GM18867 (cell line): Measurements from ENCODE around the gene COL25A1.
A peak's percentile ranks its signal among the peaks of the same experiment; 100 is the strongest.

ENCODE experiments used
- ATAC-seq: cut with Tn5 transposase; IDR thresholded peaks from one replicate; pipeline ENCODE4 v1.9.1; 2021; ENCODE audit warnings: mild to moderate bottlenecking, moderate library complexity; ENCODE audit not compliant: unreplicated experiment

Gene COL25A1

DNA sequence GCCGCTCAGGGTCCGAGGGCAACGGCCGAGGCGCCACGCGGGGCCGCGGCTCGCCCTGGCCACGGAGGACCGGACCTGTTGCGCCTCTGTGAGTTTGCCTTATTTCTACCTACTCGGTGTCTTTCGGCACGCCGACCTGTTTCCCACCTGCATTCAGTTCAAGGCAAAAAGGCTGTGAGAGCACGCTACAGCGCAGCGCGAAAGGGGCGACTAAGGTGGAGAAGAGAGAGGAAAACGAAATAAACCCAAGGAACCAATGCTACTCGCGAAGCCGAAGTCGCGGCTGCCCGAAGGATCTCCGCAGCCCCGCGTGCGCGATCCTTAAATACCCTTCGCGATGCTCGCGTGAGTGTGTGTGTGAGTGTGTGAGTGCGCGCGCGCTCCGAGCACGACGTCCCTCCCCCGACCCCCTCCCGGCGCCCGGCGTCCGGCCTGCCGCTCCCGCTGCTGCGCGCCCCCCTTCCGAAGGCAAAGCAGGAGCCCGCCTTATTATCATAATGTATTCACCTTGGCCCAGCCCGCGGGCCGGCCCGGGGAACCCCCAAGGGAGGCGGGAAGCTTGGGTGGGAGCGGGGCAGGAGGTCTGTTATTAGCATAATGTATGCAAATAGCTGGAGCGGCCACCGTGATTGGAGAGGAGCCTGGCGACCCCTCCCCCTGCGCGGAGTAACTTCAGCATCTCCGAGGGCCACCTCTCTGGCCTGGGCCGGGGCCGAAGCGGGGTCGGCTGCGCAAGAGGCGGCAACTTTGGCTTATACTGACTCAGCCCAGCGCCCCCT, at the start of gene COL25A1:
Gene COL25A1, minus strand, starts transcription at position 298 of the 779 bp plus-strand sequence.
- ATAC-seq, result no peak

DNA sequence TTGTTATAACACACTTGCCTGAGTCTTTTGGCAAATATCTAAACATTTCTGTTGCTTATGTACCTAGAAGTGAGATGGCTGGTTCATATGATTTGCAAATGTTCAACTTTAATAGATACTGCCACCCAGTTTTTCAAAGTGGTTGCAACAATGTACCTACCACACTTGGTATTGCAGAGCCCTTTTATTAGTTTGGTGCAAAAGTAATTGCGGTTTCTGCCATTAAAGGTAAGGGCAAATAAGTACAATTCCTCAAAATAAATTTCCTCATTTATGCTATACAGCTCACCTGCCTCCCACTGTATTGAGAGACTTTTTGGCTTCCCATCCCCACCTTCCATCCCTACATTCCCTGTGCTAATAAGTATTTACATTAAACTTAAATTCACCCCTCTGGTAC, 47.7 kb upstream of the COL25A1 start:
- no peak for ATAC-seq

DNA sequence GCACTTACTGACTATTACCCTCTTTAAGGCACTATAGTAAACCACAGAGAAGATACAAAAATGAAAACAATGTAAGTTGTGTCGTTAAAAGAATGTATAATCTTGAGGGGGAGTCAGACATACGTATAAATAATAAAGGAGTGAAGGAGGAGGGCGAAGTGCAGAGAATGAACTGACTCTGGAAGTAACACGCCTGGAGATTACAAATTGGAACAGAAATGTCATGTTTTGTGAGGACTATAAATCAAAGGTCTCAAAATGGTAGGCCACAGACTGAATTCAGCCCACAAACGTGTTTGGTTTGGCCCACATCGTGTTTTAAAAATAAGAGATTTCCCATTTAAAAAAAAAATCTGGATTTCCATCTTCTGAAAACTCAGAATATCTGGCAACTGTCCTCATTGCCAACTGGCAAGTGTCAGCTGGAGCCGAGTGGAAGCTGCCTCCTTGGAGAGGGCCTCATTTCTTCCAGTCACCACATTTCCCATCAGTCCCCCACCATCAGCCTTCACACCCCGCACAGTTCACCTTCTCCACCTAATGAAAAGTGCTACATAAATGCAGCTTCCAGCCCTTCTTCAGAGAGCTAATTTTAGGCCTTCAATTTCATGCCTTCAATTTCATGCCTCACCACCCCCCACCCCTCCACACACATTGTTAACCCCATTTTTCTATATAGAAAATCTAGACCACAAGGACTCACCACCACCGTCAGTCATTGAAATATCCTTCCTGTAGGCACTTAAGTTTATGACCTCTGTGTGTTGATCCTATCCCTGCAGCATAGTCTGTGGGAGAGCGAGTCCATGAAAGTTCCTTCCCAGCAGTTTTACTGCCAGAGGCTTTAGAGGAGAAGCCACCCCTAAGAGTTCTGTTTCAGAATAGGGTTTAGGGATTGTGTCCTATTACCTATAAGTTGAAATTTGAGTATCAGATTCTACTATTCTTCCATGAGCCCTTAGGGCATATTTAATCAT, 32.0 kb upstream of the COL25A1 start:
- no peak for ATAC-seq

DNA sequence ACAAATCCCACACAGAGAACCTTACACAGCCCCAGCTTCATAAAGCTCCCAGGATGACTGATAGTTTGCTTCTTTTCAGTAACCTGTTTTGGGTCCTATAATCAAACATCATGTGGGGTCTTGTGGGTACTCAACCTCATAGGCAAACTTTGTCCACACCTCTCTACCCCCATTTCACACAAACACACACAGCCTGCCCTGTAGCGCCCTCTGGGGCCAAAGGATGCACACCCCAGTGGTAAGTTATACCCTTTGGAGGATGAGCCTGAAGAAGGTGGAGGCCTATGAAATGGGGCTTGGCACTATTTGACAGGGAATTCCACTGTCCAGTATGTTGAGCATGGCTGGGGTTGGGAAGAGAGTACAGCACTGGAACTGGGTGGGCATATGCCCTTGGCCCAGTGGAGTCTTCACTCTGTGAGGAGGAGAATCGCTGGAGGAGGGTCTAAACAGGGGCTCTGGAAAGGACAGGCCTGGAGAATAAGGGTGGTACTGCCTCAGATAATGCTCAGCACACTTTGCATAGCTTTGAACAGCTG, 30.5 kb upstream of the COL25A1 start:
- no peak for ATAC-seq

DNA sequence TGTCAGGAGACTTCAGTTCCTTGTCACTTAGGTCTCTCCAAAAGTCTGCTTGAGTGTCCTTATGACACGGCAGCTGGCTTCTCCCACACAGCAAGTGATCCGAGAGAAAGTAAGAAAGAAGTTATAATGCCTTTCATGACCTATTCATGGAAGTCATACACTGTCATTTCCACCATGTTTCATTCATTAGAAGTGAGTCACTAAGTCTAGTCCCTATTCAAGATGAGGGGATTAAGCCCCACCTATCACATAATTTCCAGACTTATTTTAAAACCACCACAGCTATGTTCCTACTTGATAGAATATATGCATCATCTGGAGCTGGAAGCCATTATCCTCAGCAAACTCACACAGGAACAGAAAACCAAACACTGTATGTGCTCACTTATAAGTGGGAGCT, 25.2 kb upstream of the COL25A1 start:
- ATAC-seq, result no peak

DNA sequence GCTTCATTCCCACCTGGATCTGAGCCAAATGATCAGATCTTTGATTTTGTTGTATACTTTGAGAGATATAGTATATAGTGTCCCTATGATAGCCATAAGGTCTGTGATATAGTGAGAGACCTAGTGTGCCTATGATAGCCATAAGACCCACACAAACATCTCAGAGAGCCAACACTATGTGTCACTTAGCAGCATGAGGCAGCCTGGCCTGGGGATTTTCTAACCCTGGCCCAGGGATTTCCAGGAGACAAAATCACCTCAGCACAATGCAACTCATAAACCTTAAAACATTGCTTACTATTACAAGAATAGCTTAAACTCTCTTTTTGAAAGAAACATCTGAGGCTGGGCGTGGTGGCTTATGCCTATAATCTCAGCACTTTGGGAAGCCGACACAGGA, 23.2 kb upstream of the COL25A1 start:
- no peak for ATAC-seq

DNA sequence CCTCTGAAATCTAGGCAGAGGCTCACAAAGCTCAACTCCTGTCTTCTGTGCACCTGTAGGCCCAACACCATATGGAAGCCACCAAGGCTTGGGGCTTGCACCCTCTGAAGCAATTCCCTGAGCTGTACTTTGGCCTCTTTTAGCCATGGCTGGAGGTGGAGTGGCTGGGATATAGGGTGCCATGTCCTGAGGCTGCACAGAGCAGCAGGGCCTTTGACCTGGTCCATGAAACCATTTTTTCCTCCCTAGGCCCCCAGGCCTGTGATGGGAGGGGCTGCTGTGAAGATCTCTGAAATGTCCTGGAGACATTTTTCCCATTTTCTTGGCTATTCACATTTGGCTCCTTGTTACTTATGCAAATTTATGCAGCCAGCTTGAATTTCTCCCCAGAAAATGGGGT, 20.9 kb upstream of the COL25A1 start:
- no peak for ATAC-seq

DNA sequence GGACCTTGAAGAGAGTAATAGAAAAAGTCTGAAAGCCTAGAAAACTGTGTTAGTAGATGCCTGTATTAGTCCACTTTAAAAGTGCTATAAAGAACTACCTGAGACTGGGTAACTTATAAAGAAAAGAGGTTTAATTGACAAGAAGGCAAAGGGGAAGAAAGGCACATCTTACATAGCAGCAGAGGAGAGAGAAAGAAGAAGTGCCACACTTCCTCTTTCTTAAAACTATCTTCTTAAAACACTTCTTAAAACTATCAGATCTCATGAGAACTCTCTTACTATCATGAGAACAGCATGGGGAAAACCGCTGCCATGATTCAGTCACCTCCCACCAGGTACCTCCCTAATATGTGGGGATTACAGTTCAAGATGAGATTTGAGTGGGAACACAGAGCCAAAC, 18.8 kb upstream of the COL25A1 start:
- ATAC-seq, result no peak

DNA sequence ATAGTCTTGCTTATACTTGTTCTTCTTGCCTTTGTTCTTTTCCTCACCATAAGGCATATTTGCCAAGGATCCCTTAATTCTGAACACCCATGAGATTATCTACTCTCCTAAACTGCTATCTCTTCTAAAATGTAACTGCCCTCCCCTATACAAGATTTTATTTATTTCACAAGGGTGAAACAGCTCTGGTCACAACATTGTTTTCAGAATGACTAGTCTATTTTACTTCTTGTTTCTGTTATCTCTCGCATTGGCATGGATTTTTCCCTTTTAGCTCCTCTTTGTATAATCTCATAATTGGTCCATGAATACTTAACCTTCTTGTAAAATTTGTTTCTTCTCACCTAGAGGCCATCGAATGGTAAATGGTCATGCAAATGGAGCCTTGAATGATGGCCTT, 17.2 kb upstream of the COL25A1 start:
- peak; percentile 55 for ATAC-seq

DNA sequence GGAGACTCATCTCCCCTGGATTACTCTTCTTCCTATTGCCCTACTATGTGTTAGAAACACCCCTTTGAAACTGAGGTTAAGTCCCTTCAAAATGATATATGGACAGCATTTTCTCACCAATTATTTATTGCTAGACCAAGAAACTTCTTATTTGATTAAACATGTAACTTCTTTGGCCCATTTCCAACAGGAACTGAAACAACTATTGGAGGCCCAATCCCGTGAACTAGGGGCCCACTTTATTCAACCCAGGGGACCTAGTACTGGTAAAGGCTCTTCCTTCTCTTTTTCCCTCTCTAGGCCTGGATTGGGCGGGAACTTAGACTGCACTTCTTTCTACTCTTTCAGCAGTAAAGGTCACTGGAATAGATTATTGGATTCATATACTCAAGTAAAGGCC, 16.7 kb upstream of the COL25A1 start:
- ATAC-seq, result no peak

DNA sequence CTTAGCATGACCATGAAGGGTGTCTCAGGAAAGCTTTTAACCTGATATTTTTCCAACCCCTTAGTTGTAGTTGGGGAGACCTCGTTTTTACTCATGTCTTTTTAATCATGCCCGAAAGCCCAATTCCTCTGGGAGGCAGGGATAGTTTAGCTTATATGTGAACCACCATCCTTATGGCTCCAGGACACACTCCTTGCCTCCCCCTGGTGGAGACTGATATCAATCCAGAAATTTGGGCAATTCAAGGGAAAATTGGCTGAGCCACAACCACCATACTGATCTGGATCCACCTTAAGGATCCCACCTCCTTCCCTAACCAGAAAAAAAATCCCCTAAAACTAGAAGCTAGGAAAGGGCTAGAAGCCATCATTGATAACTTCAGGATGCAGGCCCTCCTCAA, 13.4 kb upstream of the COL25A1 start:
- ATAC-seq, result no peak

DNA sequence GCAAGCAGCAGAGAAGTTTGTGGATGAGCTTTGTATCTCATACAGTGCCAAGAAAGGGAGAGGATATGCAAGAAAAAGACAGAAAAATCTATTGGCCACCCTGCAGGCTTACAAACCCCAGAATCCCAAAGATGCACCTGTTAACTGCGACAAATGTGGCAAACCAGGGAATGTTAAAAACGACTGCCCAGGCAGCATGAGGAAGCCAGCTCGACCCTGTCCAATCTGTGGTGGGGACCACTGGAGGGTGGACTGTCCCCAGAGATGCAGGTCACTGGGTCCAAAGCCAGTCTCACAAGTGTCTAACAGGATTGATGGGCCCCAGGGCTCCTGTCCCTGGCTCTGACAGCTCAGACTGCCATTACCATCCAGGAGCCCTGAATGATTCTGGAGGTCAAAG, 12.9 kb upstream of the COL25A1 start:
- ATAC-seq, result no peak

DNA sequence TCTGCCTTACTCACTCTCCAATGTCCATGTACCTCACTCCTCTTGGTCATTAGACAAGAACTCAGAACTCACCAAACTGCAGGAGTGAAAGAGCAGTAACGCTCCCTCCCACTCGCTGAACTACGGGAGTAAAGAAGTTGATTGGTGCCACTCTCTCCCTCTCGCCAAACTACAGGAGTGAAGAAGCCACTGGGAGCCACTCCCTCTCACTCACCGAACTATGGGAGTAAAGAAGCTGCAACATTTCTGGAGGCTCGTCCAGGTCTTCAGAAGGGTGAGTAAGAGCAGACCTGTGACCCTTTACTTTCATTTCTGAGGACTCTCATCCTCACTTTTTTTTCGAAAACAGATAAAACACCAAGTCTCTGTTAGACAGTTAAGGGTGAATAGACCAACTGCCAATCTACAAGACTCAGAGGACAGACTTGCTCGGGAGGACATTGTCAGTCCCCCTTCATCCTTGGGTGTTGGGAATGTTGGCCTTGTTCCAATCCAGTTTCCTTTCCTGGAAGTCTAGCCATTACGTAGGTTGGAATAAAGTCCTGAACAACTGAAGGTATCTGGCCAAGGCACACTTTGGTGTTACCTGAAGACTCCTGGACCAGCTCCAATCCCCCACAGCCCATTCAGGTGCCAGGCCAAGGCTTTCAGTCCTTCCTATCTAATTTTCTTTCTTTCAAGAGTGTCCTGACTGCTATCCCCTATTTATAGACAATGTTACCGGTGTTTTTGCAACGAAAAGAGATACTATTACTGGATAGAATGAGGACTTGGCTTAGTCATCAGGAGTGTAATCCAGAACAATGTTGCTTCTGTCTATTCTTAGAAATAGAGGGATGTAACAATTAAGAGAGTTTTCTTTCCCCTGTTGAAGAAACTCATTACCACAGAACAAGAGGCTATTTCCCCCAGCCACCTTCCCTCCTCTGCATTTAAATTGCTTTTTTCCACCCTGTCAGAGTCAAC, 11.0 kb upstream of the COL25A1 start:
- ATAC-seq, result no peak

DNA sequence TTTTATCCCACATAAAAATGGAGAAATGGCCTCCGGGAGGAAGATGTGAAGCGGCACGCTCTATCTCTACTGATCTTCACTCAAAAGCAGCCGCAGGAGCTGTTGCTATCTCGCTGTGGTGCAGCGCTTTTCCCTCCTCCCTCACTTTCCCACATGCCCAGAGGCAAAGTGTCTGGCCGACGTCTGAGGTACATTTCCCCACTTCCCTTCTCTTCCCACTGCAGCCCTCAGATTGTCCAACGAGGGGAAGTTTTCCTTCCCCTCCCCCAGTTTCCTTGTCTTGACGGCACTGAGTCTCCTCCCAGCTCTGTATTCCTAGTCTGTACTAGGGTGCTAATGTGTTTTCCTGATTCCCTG, 660 bp upstream of the COL25A1 start:
- no peak for ATAC-seq

DNA sequence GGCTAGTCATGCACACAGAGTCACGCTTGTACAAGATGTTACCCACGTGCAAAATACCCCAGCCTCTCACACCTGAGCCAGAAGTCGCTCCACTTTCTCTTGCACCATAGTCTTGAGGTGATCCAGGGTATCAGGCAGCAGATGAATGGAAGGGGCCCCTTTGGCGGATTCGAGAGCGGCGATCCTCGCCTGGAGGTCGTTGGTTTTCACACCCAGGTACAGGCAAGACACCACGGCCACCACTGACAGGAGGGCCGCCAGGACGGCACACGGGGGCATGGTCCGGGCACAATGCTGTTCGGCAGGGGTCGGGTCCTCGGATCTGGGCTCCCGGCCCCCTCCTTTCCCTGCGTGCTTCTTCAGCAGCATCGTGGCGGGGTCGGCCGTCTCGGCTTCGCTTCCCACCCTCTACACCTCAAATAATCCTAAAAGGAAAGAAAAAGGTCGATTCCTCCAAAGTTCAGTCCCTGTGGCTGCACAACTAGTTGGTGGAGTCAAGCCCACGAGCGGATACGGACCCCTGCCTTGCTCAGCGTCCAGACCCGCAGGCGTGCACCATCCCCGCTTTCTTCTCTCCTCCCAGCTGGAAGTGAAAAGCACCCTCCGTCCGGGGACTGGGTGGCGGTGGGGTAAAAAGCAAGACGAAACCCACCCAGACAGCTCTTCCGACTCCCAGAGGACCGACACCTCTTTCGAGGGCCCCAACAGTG, 652 bp downstream of the COL25A1 start:
- ATAC-seq, result no peak

DNA sequence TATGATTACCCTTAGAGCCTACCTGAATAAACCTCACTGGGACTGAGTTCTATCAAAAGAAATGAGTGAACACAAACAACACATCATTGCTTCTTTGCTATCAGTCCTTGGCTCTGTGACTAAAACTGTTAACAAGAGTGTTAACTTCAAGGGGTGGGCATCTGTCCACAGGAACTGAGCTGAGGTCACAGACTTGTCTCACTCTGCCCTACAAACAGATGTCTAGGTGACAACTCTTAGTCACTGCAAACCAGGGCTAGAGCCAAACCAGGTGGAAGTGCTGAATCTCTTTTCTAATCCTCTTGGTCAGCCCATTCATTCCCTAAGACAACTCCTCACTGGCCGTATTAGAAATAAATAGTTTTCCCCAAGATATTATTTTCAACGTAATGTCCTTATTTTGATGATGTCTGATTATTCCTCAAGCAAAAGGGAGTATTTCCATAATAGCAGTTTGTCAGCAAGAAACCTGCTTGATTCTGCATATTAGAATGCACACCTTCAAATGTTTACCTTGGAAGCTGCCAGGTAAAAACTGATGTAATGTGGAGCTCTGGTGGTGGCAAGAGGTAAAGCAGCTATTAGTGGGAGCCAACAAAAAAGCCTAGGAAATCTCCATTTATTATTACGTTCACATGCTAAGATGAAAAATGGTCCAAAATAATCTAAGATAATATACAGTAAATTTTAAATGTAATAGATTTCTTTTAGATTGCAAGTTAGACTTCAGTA, 4.0 kb downstream of the COL25A1 start:
- peak; percentile 44 for ATAC-seq

DNA sequence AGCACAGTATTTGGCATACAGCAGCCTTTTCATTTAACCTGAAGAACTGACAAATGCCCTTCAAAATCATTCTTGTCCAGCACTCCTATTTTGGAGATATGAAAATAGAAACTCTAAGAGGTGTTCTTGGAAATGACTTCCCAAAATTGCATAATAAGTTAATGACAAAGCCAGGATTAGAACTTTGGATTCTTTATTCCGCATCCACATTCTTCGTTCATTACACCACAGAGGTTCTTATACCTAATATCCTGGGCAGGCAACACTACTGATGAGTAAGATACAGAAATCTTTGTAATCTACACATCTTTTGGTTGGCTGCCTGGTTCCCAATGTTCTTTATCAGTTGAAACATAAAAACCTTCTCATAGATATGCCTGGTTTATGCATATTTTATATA, 5.9 kb downstream of the COL25A1 start:
- ATAC-seq, result no peak

DNA sequence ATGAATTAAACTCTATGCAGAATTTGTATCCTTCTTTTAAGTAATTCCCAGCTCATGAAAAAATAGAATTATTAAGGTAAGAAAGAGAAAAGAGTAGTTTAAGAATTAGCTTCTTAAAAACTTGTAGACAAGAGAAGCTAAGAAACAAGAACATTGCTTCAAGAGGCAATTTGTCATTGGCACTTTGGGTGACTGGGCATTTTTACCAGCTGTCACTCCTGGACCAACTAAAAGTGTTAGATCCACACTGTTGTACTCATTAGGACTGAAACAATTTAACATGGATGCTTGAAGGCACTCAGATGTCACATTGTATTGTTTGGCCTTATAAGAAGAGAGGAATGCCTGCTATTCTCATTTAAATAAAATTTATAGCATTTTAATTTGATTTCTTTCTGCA, 7.4 kb downstream of the COL25A1 start:
- ATAC-seq, result no peak

DNA sequence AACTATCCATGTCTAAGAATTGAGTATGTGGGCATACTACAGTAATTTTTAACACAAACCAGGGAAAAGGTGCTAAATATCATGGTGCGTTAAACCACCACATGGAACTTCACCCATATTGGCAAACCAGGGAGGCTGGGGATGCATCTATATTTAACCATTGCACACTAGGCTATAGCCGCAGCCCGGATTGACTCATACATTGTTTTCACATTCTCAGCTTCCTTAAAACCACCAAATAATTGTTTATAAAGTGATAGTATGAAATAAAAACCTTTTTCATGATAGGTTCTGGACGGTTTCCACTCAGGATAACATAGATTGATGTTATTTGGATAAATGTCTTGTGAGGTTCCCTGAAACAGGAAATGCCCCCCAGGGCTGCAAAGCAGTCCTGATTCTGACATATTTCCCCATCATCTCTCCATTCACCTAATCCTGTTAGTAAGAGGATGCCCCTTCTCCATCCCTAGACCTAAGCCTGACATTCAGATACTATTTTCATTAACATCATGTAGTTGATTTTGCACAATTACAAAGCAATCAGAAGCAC, 7.9 kb downstream of the COL25A1 start:
- ATAC-seq, result no peak
